HG02852 (cell line): ENCODE data around the gene C1QTNF7.
A peak's percentile ranks its signal among the peaks of the same experiment; 100 is the strongest.

Experiments used
- ATAC-seq: cut with Tn5 transposase; IDR thresholded peaks from one replicate; pipeline ENCODE4 v1.9.1; 2021; ENCODE audit warnings: mild to moderate bottlenecking, moderate library complexity; ENCODE audit not compliant: unreplicated experiment

Gene C1QTNF7

DNA sequence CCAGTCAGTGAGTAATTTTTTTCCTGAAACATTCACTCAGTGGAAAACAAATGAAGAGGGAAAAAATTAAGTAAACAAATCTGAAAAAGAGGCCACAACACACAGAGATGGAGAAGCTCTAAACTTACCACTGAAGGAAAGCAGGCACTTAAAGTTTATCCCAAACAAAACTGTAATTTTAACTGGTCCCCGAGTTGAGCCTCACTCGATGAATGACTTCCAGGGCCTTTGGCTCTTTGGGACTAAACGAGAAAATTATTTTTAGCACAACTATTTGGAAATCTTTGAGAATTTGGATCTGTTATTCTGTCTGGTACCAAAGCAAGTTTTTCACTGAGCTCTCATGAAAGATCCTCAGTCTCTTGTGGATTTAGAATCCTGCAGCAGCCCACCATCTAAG is at the start of gene C1QTNF7:
Gene C1QTNF7 (plus strand): TSS at position 333 of the 400 bp plus-strand sequence. CDS start 7,711 bp downstream, outside the sequence.
- ATAC-seq, result no peak

DNA sequence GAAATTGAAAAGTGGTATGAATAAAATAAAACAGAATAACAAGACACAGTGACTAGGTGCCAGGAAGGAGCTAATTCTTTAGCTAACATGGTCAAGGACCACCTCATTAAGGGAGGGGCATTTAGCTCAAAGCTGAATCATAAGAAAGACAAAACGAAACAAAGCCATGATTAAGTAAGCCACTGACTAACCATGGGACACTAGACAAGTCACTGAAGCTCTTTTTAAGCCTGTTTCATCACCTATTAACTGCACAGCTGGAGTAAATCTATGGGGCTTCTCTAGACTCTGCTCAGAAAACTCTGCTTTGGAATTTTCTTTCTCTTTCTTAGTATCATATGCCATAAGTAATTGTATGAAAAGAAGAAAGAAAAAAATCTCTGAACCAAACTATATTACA is 49.8 kb upstream of the C1QTNF7 start:
- no peak for ATAC-seq

- ATAC-seq, result no peak
These were observed 49.3 kb upstream of the C1QTNF7 start for GRCh38 chr4:15378493-15378892.

DNA sequence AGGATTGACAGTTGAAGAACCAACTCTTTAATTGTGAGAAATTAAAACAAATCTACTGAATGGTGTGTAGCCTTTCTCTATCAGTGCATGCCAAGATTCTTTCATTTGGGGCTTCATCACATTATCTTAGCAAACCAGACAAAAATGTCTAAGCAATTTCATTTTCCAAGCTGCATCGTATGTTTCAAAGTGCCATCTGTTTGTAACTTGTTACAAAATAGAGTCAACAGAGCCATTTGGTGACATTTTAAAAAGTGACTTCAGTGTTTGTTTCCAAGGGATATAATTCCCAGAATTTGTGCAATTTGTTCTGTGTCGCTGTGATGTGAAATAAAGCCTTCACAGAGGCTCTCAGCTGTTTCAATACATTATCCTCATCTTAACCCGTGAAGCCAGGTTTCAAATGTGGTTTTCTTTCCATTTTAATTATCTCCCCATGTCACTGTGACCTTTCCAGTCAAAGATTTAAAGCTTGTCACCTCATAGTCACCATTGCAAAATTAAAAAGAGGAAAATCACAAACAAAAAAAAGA is 46.0 kb upstream of the C1QTNF7 start:
- no peak for ATAC-seq

- no peak for ATAC-seq
These were observed 45.1 kb upstream of the C1QTNF7 start for GRCh38 chr4:15382669-15383273.

DNA sequence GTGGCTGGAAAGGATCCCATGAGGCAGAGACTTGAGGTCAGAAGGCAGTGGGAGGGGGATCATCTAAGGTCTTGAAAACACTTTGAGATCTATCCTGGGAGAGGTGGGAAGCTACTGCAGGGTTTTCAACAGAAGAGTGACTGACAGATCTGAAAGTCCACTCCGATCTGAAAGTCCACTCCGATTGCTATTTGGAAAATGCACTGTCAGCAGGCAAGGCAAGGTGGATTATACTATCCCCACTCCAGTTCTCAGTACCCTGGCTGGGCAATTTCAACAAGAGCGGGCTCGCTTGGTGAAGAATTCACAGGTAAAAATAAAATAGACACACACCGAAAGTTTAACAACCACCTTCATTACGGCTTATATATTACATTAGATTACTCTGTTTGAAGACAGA is 42.3 kb upstream of the C1QTNF7 start:
- ATAC-seq, result no peak

DNA sequence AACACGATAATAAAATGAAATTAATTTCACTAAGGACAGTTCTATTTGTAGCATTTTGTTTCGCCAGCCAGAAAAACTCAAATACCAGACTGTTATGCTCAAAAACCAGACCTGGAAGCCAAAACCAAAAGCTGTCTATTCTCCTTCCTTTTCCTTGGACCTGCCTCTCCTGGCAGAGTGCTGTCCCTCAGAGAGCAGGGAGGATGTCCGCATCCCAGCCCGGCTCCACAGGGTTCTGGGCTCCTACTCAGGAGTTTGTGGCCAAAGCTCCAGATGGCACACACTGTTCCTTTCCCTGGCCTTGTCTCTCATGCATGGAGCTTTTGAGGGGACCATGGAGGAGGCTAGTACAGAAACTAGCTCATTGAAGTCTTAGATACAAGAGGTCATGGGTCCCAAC is 41.9 kb upstream of the C1QTNF7 start:
- no peak for ATAC-seq

DNA sequence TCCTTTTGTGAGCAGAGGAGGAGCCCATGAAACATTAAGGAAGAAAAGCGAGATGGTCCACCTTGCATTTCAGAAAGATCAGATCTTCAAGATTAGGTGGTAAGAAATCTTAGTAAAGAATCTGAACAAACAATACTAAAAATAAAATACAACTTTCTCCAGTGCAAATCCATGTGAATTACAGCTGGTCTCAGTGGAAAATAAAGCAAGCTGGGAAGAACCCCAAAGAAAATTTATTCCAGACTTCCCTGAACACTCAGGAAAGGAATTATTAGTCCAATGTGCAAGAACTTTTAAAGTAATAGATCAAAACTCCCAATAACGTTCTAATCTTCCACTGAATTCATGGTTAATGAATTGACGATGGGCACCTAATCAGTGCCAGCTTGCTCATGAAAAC is 37.3 kb upstream of the C1QTNF7 start:
- ATAC-seq, result no peak

GRCh38 chr4:15392053-15392805 is 35.6 kb upstream of the C1QTNF7 start:
- no peak for ATAC-seq

GRCh38 chr4:15395311-15395710 is 32.5 kb upstream of the C1QTNF7 start:
- no peak for ATAC-seq

GRCh38 chr4:15396157-15396800 is 31.6 kb upstream of the C1QTNF7 start:
- ATAC-seq, result peak; percentile 80

DNA sequence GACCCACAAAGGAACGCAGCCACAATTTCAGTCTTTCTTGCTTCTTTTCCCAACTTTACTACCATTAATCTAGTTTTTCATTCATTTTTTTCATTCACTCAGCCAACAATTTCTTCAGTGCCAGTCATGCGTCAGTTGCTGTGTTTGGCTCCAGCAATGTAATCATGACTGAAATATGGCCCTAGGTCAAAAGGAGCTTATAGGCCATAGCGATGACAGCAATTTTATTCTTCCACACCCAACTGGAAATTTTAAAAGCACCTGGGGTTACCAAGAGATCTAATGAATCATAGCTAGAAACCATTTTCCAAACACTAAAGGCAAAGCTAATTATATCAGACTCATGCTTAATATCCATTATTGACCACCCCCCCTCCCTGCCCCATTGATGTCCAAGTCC is 29.8 kb upstream of the C1QTNF7 start:
- no peak for ATAC-seq

GRCh38 chr4:15398732-15399131 is 29.1 kb upstream of the C1QTNF7 start:
- no peak for ATAC-seq

DNA sequence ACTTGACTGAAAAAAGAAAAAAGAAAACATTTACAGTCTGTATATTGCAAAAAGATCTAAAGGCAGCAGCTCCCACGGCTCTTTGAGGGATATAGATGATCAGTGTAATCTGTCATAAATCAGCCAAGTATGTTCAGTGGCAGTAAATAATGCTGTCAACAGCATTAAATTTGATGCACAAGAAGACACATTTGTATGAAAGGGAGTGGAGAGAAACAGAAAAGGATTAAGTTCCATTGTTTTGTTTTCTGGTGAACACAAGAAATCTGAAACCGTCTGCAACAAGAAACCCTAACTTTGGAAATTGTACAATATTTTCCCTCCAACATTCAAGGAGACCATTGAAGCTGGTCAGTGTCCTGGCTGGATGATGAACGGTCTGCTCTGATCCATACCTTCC is 27.6 kb upstream of the C1QTNF7 start:
- no peak for ATAC-seq

DNA sequence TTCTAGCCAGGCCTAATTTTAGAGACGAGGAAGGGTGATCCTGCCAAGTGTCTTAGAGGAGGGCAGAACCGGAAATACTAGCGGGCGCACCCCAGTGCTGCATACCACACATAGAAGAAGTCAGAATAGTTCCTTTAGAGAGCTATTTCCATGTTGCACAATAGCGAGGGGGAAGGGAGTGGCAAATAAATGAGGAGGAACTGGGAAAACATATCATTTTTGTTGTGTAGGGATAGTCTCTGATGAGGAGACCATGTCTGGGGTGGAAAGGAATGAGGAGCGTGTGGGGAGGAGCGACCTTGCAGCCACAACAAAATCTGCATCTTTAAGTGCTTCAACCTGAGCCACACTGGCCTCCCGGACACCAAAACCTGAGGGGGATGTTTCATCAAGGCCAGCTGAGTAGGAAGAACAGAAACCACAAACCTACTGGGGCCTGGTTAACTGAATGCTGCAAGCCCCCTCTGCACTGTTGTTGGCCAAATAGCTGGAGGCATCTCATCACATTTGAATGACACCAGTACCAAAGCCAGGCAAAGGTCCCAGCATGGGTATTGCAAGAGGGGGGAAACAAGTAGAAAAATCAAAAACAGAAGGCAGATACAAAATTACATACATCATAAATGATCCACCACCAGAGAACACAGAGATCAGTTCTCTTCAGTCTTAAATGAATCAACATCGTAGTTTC is 26.7 kb upstream of the C1QTNF7 start:
- ATAC-seq, result peak; percentile 38

DNA sequence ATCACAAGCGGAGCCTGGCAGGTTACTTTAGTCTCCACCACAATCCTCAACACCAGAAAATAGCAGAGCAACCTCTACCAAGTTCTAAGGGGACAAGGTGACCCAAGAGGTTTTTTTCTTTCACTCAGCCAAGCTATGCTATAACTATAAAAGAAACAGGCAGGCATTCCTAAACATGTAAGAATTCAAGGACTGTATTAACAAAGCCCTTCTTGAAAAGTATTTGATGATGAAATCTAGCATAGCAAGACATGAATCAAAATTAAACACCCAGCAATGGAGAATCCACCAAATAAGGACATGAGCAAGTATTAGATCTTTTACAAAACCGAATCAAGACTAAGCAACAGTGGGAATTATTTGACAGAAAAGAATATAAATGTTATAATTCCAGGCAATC is 25.7 kb upstream of the C1QTNF7 start:
- ATAC-seq, result no peak

DNA sequence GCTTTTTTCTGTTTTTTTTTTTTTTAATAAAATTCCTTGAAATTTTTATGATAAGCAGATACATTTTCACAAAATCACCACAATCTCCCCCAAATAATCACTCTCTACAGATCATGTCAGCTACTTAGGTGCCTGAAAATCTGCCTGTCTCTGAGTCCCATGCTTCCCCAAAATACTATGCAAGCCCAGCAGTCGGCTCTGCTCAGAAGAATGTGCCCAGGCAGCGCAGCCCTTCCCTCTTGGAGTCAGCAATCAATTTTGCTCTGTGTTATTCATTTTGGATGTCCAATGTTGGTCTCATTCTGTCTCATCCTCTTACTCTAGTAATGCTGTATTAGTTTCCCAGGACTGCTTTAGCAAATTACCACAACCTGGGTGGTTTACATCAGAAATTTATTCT is 24.9 kb upstream of the C1QTNF7 start:
- ATAC-seq, result no peak

- ATAC-seq, result no peak
These were observed 22.8 kb upstream of the C1QTNF7 start for GRCh38 chr4:15405018-15405417.

DNA sequence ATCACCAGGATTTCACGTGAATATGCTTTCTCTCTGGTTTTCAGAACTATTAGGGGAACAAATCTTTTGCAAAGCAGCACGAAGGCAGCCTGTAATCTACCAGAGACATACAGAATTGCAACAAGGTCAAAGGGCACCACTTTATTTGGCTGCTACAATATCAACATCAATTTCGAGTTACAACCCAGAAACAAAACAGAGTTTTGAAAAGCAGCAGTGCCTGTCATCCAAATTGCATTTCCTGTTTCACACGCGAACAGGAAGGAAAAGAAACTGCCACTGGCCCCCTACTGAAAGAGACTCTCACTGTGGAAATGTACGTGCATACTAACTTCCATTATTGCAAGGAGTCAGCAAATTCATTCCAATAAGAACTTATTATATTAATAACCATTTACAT is 17.1 kb upstream of the C1QTNF7 start:
- ATAC-seq, result no peak

- no peak for ATAC-seq
These were observed 15.4 kb upstream of the C1QTNF7 start for GRCh38 chr4:15412461-15412860.

DNA sequence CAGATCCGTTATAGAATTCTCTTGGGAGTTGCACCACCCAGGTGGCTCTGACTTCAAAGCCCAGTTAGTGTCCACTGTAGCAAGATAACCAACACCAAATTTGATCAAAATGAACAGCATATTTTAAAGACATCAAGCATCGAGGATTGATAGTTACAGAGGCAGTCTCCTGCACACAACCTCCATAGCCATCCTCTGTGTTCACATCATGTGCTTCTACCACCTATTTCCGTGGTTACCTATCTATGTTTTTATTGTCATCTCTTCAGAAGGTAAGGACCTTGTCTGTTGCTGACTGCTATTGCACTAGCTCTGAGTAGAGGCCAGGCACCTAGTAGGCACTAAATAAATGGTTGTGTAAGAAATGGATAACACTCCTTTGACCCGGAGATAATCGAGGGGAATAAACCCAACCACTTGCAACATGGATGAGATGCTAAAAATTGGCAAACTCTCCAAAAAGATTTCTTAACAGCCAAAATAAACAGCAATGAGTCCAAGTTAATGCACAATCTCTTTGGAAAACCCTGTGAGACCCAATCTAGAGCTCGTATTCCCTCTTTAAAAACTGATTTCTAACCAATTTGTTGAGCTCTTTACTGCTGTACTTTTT is 14.7 kb upstream of the C1QTNF7 start:
- ATAC-seq, result no peak
